ENCODE measurements around the gene VARS2.

Gene VARS2

GRCh38 chr6:30942338-30943060 is 28.5 kb downstream of the VARS2 start:
- H3K27ac Mint-ChIP-seq = no peak overlapping the region
- H3K4me3 Mint-ChIP-seq = no peak overlapping the region
- no peaks in the 10 kb centered on the region for H3K4me1 Mint-ChIP-seq
- H3K27me3 Mint-ChIP-seq = peaks cover 51% of the 10 kb centered on the region
- no peaks in the 10 kb centered on the region for H3K36me3 Mint-ChIP-seq (ENCODE audit: low read depth)
- no peaks in the 10 kb centered on the region for H3K9me3 Mint-ChIP-seq
- no peak for ATAC-seq
- no peak for DNase-seq

- no peak for ATAC-seq
- Mint-ChIP-seq H3K4me3 (no peak overlapping the region), H3K9me3 (no peaks in the 10 kb centered on the region), H3K4me1 (no peaks in the 10 kb centered on the region), H3K27ac (no peak overlapping the region), H3K27me3 (peaks cover 52% of the 10 kb centered on the region), H3K36me3 (ENCODE audit: low read depth) (no peaks in the 10 kb centered on the region)
- DNase-seq = no peak
Measured at GRCh38 chr6:30944051-30944450, 30.0 kb downstream of the VARS2 start.

- H3K4me3 Mint-ChIP-seq = no peak overlapping the region
- H3K27me3 Mint-ChIP-seq = peaks cover 57% of the 10 kb centered on the region
- H3K9me3 Mint-ChIP-seq = no peaks in the 10 kb centered on the region
- H3K36me3 Mint-ChIP-seq (ENCODE audit: low read depth) = no peaks in the 10 kb centered on the region
- no peak for DNase-seq
- H3K27ac Mint-ChIP-seq = no peak overlapping the region
- no peaks in the 10 kb centered on the region for H3K4me1 Mint-ChIP-seq
- ATAC-seq = no peak
Measured at GRCh38 chr6:30945281-30945680, 31.2 kb downstream of the VARS2 start.

- ATAC-seq (no peak), DNase-seq (no peak)
- H3K9me3 Mint-ChIP-seq = no peaks in the 10 kb centered on the region
- no peaks in the 10 kb centered on the region for H3K36me3 Mint-ChIP-seq (ENCODE audit: low read depth)
- peaks cover 48% of the 10 kb centered on the region for H3K27me3 Mint-ChIP-seq
- peaks cover 4% of the 10 kb centered on the region for H3K4me1 Mint-ChIP-seq
- no peak overlapping the region for H3K27ac Mint-ChIP-seq
- H3K4me3 Mint-ChIP-seq = no peak overlapping the region
Measured at GRCh38 chr6:30947231-30947630, 33.2 kb downstream of the VARS2 start.

GRCh38 chr6:30948811-30949210 is 34.8 kb downstream of the VARS2 start:
- DNase-seq = no peak
- H3K27ac Mint-ChIP-seq = no peak overlapping the region
- H3K36me3 Mint-ChIP-seq (ENCODE audit: low read depth) = no peaks in the 10 kb centered on the region
- no peaks in the 10 kb centered on the region for H3K9me3 Mint-ChIP-seq
- no peak overlapping the region for H3K4me3 Mint-ChIP-seq
- H3K27me3 Mint-ChIP-seq = peaks cover 43% of the 10 kb centered on the region
- peaks cover 4% of the 10 kb centered on the region for H3K4me1 Mint-ChIP-seq
- no peak for ATAC-seq

GRCh38 chr6:30951907-30952469 is 38.0 kb downstream of the VARS2 start:
- no peaks in the 10 kb centered on the region for H3K36me3 Mint-ChIP-seq (ENCODE audit: low read depth)
- DNase-seq (no peak), ATAC-seq (no peak)
- H3K4me1 Mint-ChIP-seq = peaks cover 15% of the 10 kb centered on the region
- peak overlapping the region; percentile 35 for H3K4me3 Mint-ChIP-seq
- H3K27ac Mint-ChIP-seq = peak overlapping the region; percentile 66
- H3K27me3 Mint-ChIP-seq = peaks cover 32% of the 10 kb centered on the region
- no peaks in the 10 kb centered on the region for H3K9me3 Mint-ChIP-seq

GRCh38 chr6:30954631-30955366 is 40.8 kb downstream of the VARS2 start:
- Mint-ChIP-seq H3K36me3 (ENCODE audit: low read depth) (no peaks in the 10 kb centered on the region), H3K4me3 (peak overlapping the region; percentile 79), H3K27me3 (peaks cover 31% of the 10 kb centered on the region), H3K4me1 (peaks cover 15% of the 10 kb centered on the region), H3K9me3 (no peaks in the 10 kb centered on the region), H3K27ac (peak overlapping the region; percentile 73)
- DNase-seq (no peak), ATAC-seq (no peak)

- peak overlapping the region; percentile 76 for H3K27ac Mint-ChIP-seq
- DNase-seq (peak; percentile 78), ATAC-seq (peak; percentile 89)
- peaks cover 15% of the 10 kb centered on the region for H3K4me1 Mint-ChIP-seq
- no peaks in the 10 kb centered on the region for H3K9me3 Mint-ChIP-seq
- no peaks in the 10 kb centered on the region for H3K36me3 Mint-ChIP-seq (ENCODE audit: low read depth)
- H3K4me3 Mint-ChIP-seq = peak overlapping the region; percentile 79
- H3K27me3 Mint-ChIP-seq = peaks cover 26% of the 10 kb centered on the region
Measured at GRCh38 chr6:30955367-30956042, 41.5 kb downstream of the VARS2 start.

- Mint-ChIP-seq H3K27ac (no peak overlapping the region), H3K27me3 (peaks cover 25% of the 10 kb centered on the region), H3K9me3 (no peaks in the 10 kb centered on the region), H3K4me3 (no peak overlapping the region), H3K4me1 (peaks cover 11% of the 10 kb centered on the region), H3K36me3 (ENCODE audit: low read depth) (no peaks in the 10 kb centered on the region)
- ATAC-seq = no peak
- no peak for DNase-seq
Measured at GRCh38 chr6:30957716-30958115, 43.7 kb downstream of the VARS2 start.

- H3K36me3 Mint-ChIP-seq (ENCODE audit: low read depth) = no peaks in the 10 kb centered on the region
Measured at GRCh38 chr6:30960907-30961673, 47.1 kb downstream of the VARS2 start.

GRCh38 chr6:30962716-30963115 is 48.7 kb downstream of the VARS2 start:
- H3K27me3 Mint-ChIP-seq = peaks cover 28% of the 10 kb centered on the region

More at GRCh38 chr6:30960907-30961673, 47.1 kb downstream of the VARS2 start:
- H3K9me3 Mint-ChIP-seq = no peaks in the 10 kb centered on the region
- H3K27ac Mint-ChIP-seq = no peak overlapping the region
- no peak for ATAC-seq
- peaks cover 36% of the 10 kb centered on the region for H3K27me3 Mint-ChIP-seq
- H3K4me3 Mint-ChIP-seq = no peak overlapping the region
- no peak for DNase-seq
- H3K4me1 Mint-ChIP-seq = peaks cover 11% of the 10 kb centered on the region

GRCh38 chr6:30963641-30964040 is 49.6 kb downstream of the VARS2 start:
- Mint-ChIP-seq H3K4me3 (no peak overlapping the region), H3K27me3 (peaks cover 28% of the 10 kb centered on the region), H3K9me3 (no peaks in the 10 kb centered on the region), H3K36me3 (ENCODE audit: low read depth) (no peaks in the 10 kb centered on the region), H3K4me1 (peaks cover 9% of the 10 kb centered on the region), H3K27ac (no peak overlapping the region)
- DNase-seq (no peak), ATAC-seq (no peak)

More at GRCh38 chr6:30962716-30963115, 48.7 kb downstream of the VARS2 start:
- Mint-ChIP-seq H3K27ac (no peak overlapping the region), H3K4me1 (peaks cover 9% of the 10 kb centered on the region), H3K9me3 (no peaks in the 10 kb centered on the region), H3K36me3 (ENCODE audit: low read depth) (no peaks in the 10 kb centered on the region), H3K4me3 (no peak overlapping the region)
- ATAC-seq = no peak
- no peak for DNase-seq

GRCh38 chr6:30964075-30964474 is 50.0 kb downstream of the VARS2 start:
- no peak overlapping the region for H3K4me3 Mint-ChIP-seq
- H3K9me3 Mint-ChIP-seq = no peaks in the 10 kb centered on the region
- H3K27me3 Mint-ChIP-seq = peaks cover 26% of the 10 kb centered on the region
- H3K27ac Mint-ChIP-seq = no peak overlapping the region
- no peaks in the 10 kb centered on the region for H3K36me3 Mint-ChIP-seq (ENCODE audit: low read depth)
- H3K4me1 Mint-ChIP-seq = peaks cover 9% of the 10 kb centered on the region
- no peak for DNase-seq
- peak; percentile 24 for ATAC-seq

GRCh38 chr6:30965140-30965601 is 51.1 kb downstream of the VARS2 start:
- DNase-seq = no peak

More at GRCh38 chr6:30965140-30965601, 51.1 kb downstream of the VARS2 start:
- Mint-ChIP-seq H3K36me3 (ENCODE audit: low read depth) (no peaks in the 10 kb centered on the region), H3K4me3 (no peak overlapping the region), H3K9me3 (no peaks in the 10 kb centered on the region), H3K4me1 (peaks cover 9% of the 10 kb centered on the region), H3K27ac (no peak overlapping the region), H3K27me3 (peaks cover 24% of the 10 kb centered on the region)
- ATAC-seq = peak; percentile 49

Measured in activated naive CD8-positive, alpha-beta T cell treated with anti-CD3 and anti-CD28 coated beads, Interleukin-2, amount 50 U/mL, for 24 hours (primary cell).